ENCODE measurements around the gene SHROOM3.
"Not testable (repeated sequence)": the region's sequence is repeated elsewhere in the genome, so short reads cannot be mapped to it uniquely, and the experiment has no call there.

Gene SHROOM3

DNA sequence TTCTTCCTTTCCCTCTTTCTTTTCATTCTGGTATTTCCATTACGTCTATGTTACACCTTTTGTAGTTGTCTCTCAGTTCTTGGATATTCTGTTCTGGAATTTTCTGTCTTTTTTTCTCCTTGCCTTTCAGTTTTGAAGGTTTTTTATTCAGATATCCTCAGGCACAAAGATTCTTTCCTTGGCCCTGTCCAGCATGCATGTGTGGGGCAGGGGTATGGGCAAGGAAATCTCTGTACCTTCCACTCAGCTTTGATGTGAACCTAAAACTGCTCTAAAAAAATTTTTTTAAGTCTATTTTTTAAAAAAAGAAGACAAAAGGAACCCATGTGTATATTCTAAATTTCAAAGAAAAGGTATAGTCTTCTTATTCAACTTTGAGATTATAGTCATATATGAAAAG lies 282.4 kb downstream of the SHROOM3 start:
- DNase-seq, result no peak
- Mint-ChIP-seq H3K9me3 (no peaks in the 10 kb centered on the region), H3K4me3 (no peak overlapping the region), H3K27me3 (peaks cover 8% of the 10 kb centered on the region), H3K36me3 (ENCODE audit: low read depth) (no peaks in the 10 kb centered on the region), H3K4me1 (ENCODE audit: low read depth) (no peaks in the 10 kb centered on the region), H3K27ac (no peak overlapping the region)

GRCh38 chr4:76718021-76718420 lies 283.0 kb downstream of the SHROOM3 start:
- DNase-seq, result no peak
- Mint-ChIP-seq H3K9me3 (no peaks in the 10 kb centered on the region), H3K4me1 (ENCODE audit: low read depth) (no peaks in the 10 kb centered on the region), H3K36me3 (ENCODE audit: low read depth) (no peaks in the 10 kb centered on the region), H3K4me3 (no peak overlapping the region), H3K27ac (no peak overlapping the region), H3K27me3 (peaks cover 8% of the 10 kb centered on the region)

GRCh38 chr4:76718831-76719230 lies 283.8 kb downstream of the SHROOM3 start:
- H3K4me3 Mint-ChIP-seq, result no peak overlapping the region
- no peaks in the 10 kb centered on the region for H3K9me3 Mint-ChIP-seq
- DNase-seq, result no peak
- H3K27me3 Mint-ChIP-seq, result peaks cover 8% of the 10 kb centered on the region
- no peaks in the 10 kb centered on the region for H3K36me3 Mint-ChIP-seq (ENCODE audit: low read depth)
- H3K4me1 Mint-ChIP-seq (ENCODE audit: low read depth), result peaks cover 2% of the 10 kb centered on the region
- no peak overlapping the region for H3K27ac Mint-ChIP-seq

- no peak for DNase-seq
- Mint-ChIP-seq H3K9me3 (no peaks in the 10 kb centered on the region), H3K4me1 (ENCODE audit: low read depth) (peaks cover 5% of the 10 kb centered on the region), H3K27me3 (peaks cover 8% of the 10 kb centered on the region), H3K36me3 (ENCODE audit: low read depth) (no peaks in the 10 kb centered on the region), H3K27ac (no peak overlapping the region), H3K4me3 (no peak overlapping the region)
These were observed 285.1 kb downstream of the SHROOM3 start for GRCh38 chr4:76720121-76720520.

GRCh38 chr4:76722146-76722545 lies 287.1 kb downstream of the SHROOM3 start:
- not testable (repeated sequence) for H3K4me3 Mint-ChIP-seq; H3K9me3 Mint-ChIP-seq; DNase-seq; H3K27ac Mint-ChIP-seq; H3K4me1 Mint-ChIP-seq (ENCODE audit: low read depth); H3K36me3 Mint-ChIP-seq (ENCODE audit: low read depth)
- peaks cover 22% of the 10 kb centered on the region for H3K27me3 Mint-ChIP-seq

DNA sequence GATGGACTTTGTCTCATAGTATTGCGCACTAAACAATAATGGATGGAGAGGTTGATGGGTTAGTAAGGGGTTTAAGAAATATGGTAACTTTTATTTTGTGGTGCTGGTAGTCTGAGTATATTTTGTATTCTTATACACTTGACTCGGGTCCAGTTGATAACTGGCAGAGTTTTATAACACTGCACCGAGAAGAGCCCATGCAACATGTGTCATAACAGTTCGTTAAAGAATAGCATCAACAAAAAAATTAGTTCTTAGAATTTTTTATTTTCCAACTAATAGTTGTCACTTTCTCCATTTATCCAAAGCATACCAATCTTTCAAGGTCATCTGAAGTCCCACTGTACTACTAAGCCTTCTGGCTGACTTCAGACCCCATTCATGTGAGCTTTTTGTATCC lies 287.8 kb downstream of the SHROOM3 start:
- Mint-ChIP-seq H3K27me3 (peaks cover 22% of the 10 kb centered on the region), H3K4me3 (no peak overlapping the region), H3K4me1 (ENCODE audit: low read depth) (peaks cover 5% of the 10 kb centered on the region), H3K9me3 (no peaks in the 10 kb centered on the region), H3K36me3 (ENCODE audit: low read depth) (no peaks in the 10 kb centered on the region), H3K27ac (no peak overlapping the region)
- no peak for DNase-seq

DNA sequence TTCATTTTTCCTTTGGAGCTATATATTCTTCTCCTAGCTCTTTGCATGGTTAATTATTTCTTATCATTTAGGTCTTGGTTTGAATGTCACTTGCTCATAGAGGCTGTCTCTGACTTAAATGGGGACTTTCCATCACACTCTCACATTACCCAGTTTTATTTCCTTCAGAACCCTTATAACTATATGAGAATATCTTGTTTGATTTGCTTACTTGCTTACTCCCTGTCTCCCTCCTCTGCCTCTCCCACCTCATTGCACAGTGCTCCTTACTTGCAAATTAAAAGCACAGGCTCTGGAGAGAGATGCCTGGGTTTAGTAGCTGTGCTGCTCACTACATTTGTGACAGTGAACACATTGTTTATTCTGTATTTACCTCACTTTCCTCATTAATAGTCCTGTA lies 288.3 kb downstream of the SHROOM3 start:
- no peak overlapping the region for H3K27ac Mint-ChIP-seq
- no peak for DNase-seq
- no peak overlapping the region for H3K4me3 Mint-ChIP-seq
- peaks cover 5% of the 10 kb centered on the region for H3K4me1 Mint-ChIP-seq (ENCODE audit: low read depth)
- peaks cover 27% of the 10 kb centered on the region for H3K27me3 Mint-ChIP-seq
- H3K36me3 Mint-ChIP-seq (ENCODE audit: low read depth), result no peaks in the 10 kb centered on the region
- H3K9me3 Mint-ChIP-seq, result no peaks in the 10 kb centered on the region

DNA sequence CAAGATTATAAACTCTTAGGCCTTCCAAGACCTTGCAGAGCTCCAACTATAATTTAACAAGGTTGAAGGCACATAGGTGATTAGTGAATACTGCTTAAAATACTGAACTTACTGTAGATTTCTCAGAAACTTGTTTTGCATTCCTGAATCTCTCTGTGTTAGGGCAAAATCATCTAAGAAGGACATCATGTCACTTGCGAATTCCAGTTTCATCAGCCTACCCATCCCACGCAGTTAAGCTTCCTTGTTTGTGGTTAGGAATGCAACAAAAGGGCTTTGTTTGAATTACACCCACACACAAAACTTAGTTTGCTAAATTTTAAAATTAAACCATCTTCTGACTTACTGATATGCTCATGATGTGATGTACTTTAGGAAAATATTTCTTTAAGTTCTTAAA lies 288.9 kb downstream of the SHROOM3 start:
- Mint-ChIP-seq H3K27ac (no peak overlapping the region), H3K36me3 (ENCODE audit: low read depth) (no peaks in the 10 kb centered on the region), H3K9me3 (no peaks in the 10 kb centered on the region), H3K4me3 (no peak overlapping the region), H3K4me1 (ENCODE audit: low read depth) (peaks cover 5% of the 10 kb centered on the region), H3K27me3 (peaks cover 32% of the 10 kb centered on the region)
- no peak for DNase-seq

DNA sequence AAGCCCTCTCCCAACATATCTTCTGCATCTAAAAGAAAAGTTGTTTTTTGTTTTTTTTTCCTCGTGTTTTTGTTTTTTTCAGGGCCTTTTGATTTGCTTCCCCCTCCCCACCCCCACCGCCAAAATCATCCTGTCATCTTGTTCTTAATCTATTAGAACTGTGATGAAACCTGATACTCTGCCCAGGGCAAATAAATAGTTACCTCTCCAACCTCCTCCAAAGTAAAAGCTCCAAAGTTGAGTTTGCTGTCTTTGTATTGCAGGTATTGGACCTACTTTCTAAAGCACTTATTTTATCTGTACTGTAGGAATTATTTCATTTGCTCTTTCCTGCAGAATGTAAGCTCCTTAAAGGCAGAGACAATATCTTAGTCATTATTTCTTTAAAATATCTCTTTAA lies 290.0 kb downstream of the SHROOM3 start:
- H3K27ac Mint-ChIP-seq, result no peak overlapping the region
- peaks cover 24% of the 10 kb centered on the region for H3K27me3 Mint-ChIP-seq
- H3K4me3 Mint-ChIP-seq, result no peak overlapping the region
- no peaks in the 10 kb centered on the region for H3K36me3 Mint-ChIP-seq (ENCODE audit: low read depth)
- DNase-seq, result no peak
- H3K4me1 Mint-ChIP-seq (ENCODE audit: low read depth), result peaks cover 5% of the 10 kb centered on the region
- H3K9me3 Mint-ChIP-seq, result no peaks in the 10 kb centered on the region

- Mint-ChIP-seq H3K27ac (no peak overlapping the region), H3K4me3 (no peak overlapping the region), H3K27me3 (peaks cover 24% of the 10 kb centered on the region), H3K4me1 (ENCODE audit: low read depth) (peaks cover 5% of the 10 kb centered on the region), H3K36me3 (ENCODE audit: low read depth) (no peaks in the 10 kb centered on the region), H3K9me3 (no peaks in the 10 kb centered on the region)
- no peak for DNase-seq
These were observed 291.1 kb downstream of the SHROOM3 start for GRCh38 chr4:76726176-76726575.

- peaks cover 5% of the 10 kb centered on the region for H3K4me1 Mint-ChIP-seq (ENCODE audit: low read depth)
- no peak overlapping the region for H3K27ac Mint-ChIP-seq
- no peak for DNase-seq
- H3K4me3 Mint-ChIP-seq, result no peak overlapping the region
- H3K9me3 Mint-ChIP-seq, result no peaks in the 10 kb centered on the region
- H3K27me3 Mint-ChIP-seq, result peaks cover 24% of the 10 kb centered on the region
- H3K36me3 Mint-ChIP-seq (ENCODE audit: low read depth), result no peaks in the 10 kb centered on the region
These were observed 291.6 kb downstream of the SHROOM3 start for GRCh38 chr4:76726631-76727030.

DNA sequence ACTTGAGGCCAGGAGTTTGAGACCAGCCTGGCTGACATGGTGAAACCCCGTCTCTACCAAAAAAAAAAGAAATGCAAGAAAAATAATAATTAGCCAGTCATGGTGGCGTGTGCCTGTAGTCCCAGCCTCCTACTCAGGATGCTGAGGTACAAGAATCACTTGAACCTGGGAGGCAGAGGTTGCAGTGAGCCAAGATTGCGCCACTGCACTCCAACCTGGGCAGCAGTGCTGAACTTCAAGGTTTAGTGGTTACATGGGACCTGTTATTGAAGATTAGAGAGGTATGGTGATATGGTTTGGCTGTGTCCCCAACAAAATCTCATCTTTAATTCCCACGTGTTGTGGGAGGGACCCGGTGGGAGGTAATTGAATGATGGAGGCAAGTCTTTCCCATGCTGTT lies 292.9 kb downstream of the SHROOM3 start:
- H3K36me3 Mint-ChIP-seq (ENCODE audit: low read depth); H3K27ac Mint-ChIP-seq; DNase-seq; H3K4me1 Mint-ChIP-seq (ENCODE audit: low read depth); H3K4me3 Mint-ChIP-seq; H3K9me3 Mint-ChIP-seq: not testable (repeated sequence)
- peaks cover 24% of the 10 kb centered on the region for H3K27me3 Mint-ChIP-seq

- Mint-ChIP-seq H3K36me3 (ENCODE audit: low read depth) (no peaks in the 10 kb centered on the region), H3K9me3 (no peaks in the 10 kb centered on the region), H3K4me1 (ENCODE audit: low read depth) (no peaks in the 10 kb centered on the region), H3K27me3 (peaks cover 26% of the 10 kb centered on the region), H3K4me3 (no peak overlapping the region), H3K27ac (no peak overlapping the region)
- no peak for DNase-seq
These were observed 294.4 kb downstream of the SHROOM3 start for GRCh38 chr4:76729460-76729859.

GRCh38 chr4:76729980-76730379 lies 295.0 kb downstream of the SHROOM3 start:
- no peak overlapping the region for H3K4me3 Mint-ChIP-seq
- H3K4me1 Mint-ChIP-seq (ENCODE audit: low read depth), result no peaks in the 10 kb centered on the region
- DNase-seq, result no peak
- peaks cover 26% of the 10 kb centered on the region for H3K27me3 Mint-ChIP-seq
- no peaks in the 10 kb centered on the region for H3K36me3 Mint-ChIP-seq (ENCODE audit: low read depth)
- no peak overlapping the region for H3K27ac Mint-ChIP-seq
- no peaks in the 10 kb centered on the region for H3K9me3 Mint-ChIP-seq

- H3K36me3 Mint-ChIP-seq (ENCODE audit: low read depth), result no peaks in the 10 kb centered on the region
- no peak overlapping the region for H3K27ac Mint-ChIP-seq
- no peaks in the 10 kb centered on the region for H3K9me3 Mint-ChIP-seq
- no peak for DNase-seq
- H3K4me1 Mint-ChIP-seq (ENCODE audit: low read depth), result peaks cover 4% of the 10 kb centered on the region
- H3K27me3 Mint-ChIP-seq, result peaks cover 15% of the 10 kb centered on the region
- H3K4me3 Mint-ChIP-seq, result no peak overlapping the region
These were observed 297.2 kb downstream of the SHROOM3 start for GRCh38 chr4:76732246-76732645.

- no peak overlapping the region for H3K27ac Mint-ChIP-seq
- no peak for DNase-seq
- H3K4me3 Mint-ChIP-seq, result no peak overlapping the region
These were observed 298.2 kb downstream of the SHROOM3 start for GRCh38 chr4:76733068-76733771.

More at GRCh38 chr4:76733068-76733771, 298.2 kb downstream of the SHROOM3 start:
- peaks cover 15% of the 10 kb centered on the region for H3K27me3 Mint-ChIP-seq
- peaks cover 10% of the 10 kb centered on the region for H3K4me1 Mint-ChIP-seq (ENCODE audit: low read depth)
- H3K36me3 Mint-ChIP-seq (ENCODE audit: low read depth), result no peaks in the 10 kb centered on the region
- no peaks in the 10 kb centered on the region for H3K9me3 Mint-ChIP-seq

Data from activated T-cell treated with anti-CD3 and anti-CD28 coated beads, Interleukin-2, amount 50 U/mL, for 24 hours (primary cell).